Measurements from ENCODE around the gene GPR27. TPM values are rescaled to one million over a fixed set of nuclear protein-coding genes. Genes with fewer than 3 reads are reported as not detected.
A peak's percentile ranks its signal among the peaks of the same experiment; 100 is the strongest.

GPR27 gene
- total RNA-seq, 2 experiments from 2014 or later, result 2.3 to 5.3 TPM

GRCh38 chr3:71722693-71723092 is 31.0 kb upstream of the GPR27 start:
- Mint-ChIP-seq H3K4me3 (peak overlapping the region; percentile 70), H3K27me3 (no peaks in the 10 kb centered on the region), H3K9me3 (ENCODE audit: low read depth) (no peaks in the 10 kb centered on the region), H3K36me3 (peaks cover 33% of the 10 kb centered on the region), H3K27ac (peak overlapping the region; percentile 96), H3K4me1 (peaks cover 64% of the 10 kb centered on the region)
- DNase-seq (no peak), ATAC-seq (no peak)
- CTCF ChIA-PET, result interaction anchor here (3.5 kb wide), 1 partner anchor 12 kb away, joined by 26 read pairs; no protein-coding TSS in a partner anchor

- CTCF ChIA-PET, result interaction anchor here (1.0 to 3.5 kb wide), 3 partner anchors 9 to 136 kb away, joined by 3 to 26 read pairs (median 4); no protein-coding TSS in a partner anchor
- peak overlapping the region; percentile 96 for H3K27ac Mint-ChIP-seq
- DNase-seq, result peak; percentile 83
- peaks cover 60% of the 10 kb centered on the region for H3K4me1 Mint-ChIP-seq
- peak; percentile 43 for ATAC-seq
- H3K36me3 Mint-ChIP-seq, result peaks cover 33% of the 10 kb centered on the region
- H3K4me3 Mint-ChIP-seq, result peak overlapping the region; percentile 88
- no peaks in the 10 kb centered on the region for H3K27me3 Mint-ChIP-seq
- H3K9me3 Mint-ChIP-seq (ENCODE audit: low read depth), result no peaks in the 10 kb centered on the region
Measured at GRCh38 chr3:71723452-71724170, 30.0 kb upstream of the GPR27 start.

GRCh38 chr3:71724171-71724453 is 29.5 kb upstream of the GPR27 start:
- H3K4me1 Mint-ChIP-seq, result peaks cover 59% of the 10 kb centered on the region
- no peaks in the 10 kb centered on the region for H3K9me3 Mint-ChIP-seq (ENCODE audit: low read depth)
- H3K36me3 Mint-ChIP-seq, result peaks cover 29% of the 10 kb centered on the region
- DNase-seq, result no peak
- CTCF ChIA-PET, result interaction anchor here (1.0 to 3.5 kb wide), 6 partner anchors 9 to 151 kb away, joined by 3 to 26 read pairs (median 4); no protein-coding TSS in a partner anchor
- H3K27me3 Mint-ChIP-seq, result no peaks in the 10 kb centered on the region
- peak overlapping the region; percentile 96 for H3K27ac Mint-ChIP-seq
- H3K4me3 Mint-ChIP-seq, result peak overlapping the region; percentile 88
- no peak for ATAC-seq

- CTCF ChIA-PET, result interaction anchor here (1.1 to 3.5 kb wide), 4 partner anchors 10 to 151 kb away, joined by 3 to 26 read pairs (median 4); no protein-coding TSS in a partner anchor
- ATAC-seq, result peak; percentile 42
- peaks cover 60% of the 10 kb centered on the region for H3K4me1 Mint-ChIP-seq
- peak overlapping the region; percentile 88 for H3K4me3 Mint-ChIP-seq
- peaks cover 24% of the 10 kb centered on the region for H3K36me3 Mint-ChIP-seq
- peak overlapping the region; percentile 96 for H3K27ac Mint-ChIP-seq
- H3K9me3 Mint-ChIP-seq (ENCODE audit: low read depth), result no peaks in the 10 kb centered on the region
- DNase-seq, result peak; percentile 54
- no peaks in the 10 kb centered on the region for H3K27me3 Mint-ChIP-seq
Measured at GRCh38 chr3:71724584-71725270, 28.9 kb upstream of the GPR27 start.

GRCh38 chr3:71725271-71725991 is 28.2 kb upstream of the GPR27 start, which contains the start of gene EIF4E3:
EIF4E3 (minus strand) TSS chr3:71725402; CDS start chr3:71725367, 35 bp downstream.
- Mint-ChIP-seq H3K27ac (peak within 1 kb of the TSS; percentile 96), H3K4me3 (peak within 1 kb of the TSS; percentile 97), H3K4me1 (peaks cover 65% of the 10 kb centered on the region), H3K27me3 (no peaks in the 10 kb centered on the region), H3K36me3 (peaks cover 21% of the 10 kb centered on the region), H3K9me3 (ENCODE audit: low read depth) (no peaks in the 10 kb centered on the region)
- CTCF ChIA-PET, result interaction anchor here (1.1 to 5.0 kb wide), 5 partner anchors 10 to 150 kb away, joined by 3 to 26 read pairs (median 4); no protein-coding TSS in a partner anchor
- DNase-seq (peak; percentile 54), ATAC-seq (peak; percentile 56)

- ATAC-seq (peak; percentile 44), DNase-seq (peak; percentile 76)
- Mint-ChIP-seq H3K9me3 (ENCODE audit: low read depth) (no peaks in the 10 kb centered on the region), H3K27ac (peak overlapping the region; percentile 92), H3K4me3 (peak overlapping the region; percentile 97), H3K4me1 (peaks cover 61% of the 10 kb centered on the region), H3K27me3 (no peaks in the 10 kb centered on the region), H3K36me3 (peaks cover 14% of the 10 kb centered on the region)
- CTCF ChIA-PET, result interaction anchor here (1.2 to 5.0 kb wide), 3 partner anchors 15 to 133 kb away, joined by 3 to 35 read pairs (median 22); no protein-coding TSS in a partner anchor
Measured at GRCh38 chr3:71726146-71726545, 27.5 kb upstream of the GPR27 start.

- H3K27ac Mint-ChIP-seq, result no peak overlapping the region
- peaks cover 5% of the 10 kb centered on the region for H3K36me3 Mint-ChIP-seq
- peaks cover 43% of the 10 kb centered on the region for H3K4me1 Mint-ChIP-seq
- no peak overlapping the region for H3K4me3 Mint-ChIP-seq
- CTCF ChIA-PET, result interaction anchor here (0.6 to 5.0 kb wide), 17 partner anchors 9 to 1093 kb away, joined by 3 to 46 read pairs (median 6); partner anchors contain the start of gene GPR27
- no peak for ATAC-seq
- no peaks in the 10 kb centered on the region for H3K9me3 Mint-ChIP-seq (ENCODE audit: low read depth)
- H3K27me3 Mint-ChIP-seq, result no peaks in the 10 kb centered on the region
- DNase-seq, result peak; percentile 53
Measured at GRCh38 chr3:71728632-71729342, 24.9 kb upstream of the GPR27 start.

GRCh38 chr3:71732637-71733036 is 21.0 kb upstream of the GPR27 start:
- Mint-ChIP-seq H3K4me3 (no peak overlapping the region), H3K9me3 (ENCODE audit: low read depth) (no peaks in the 10 kb centered on the region), H3K36me3 (peaks cover 2% of the 10 kb centered on the region), H3K27ac (no peak overlapping the region), H3K27me3 (peaks cover 16% of the 10 kb centered on the region), H3K4me1 (peaks cover 27% of the 10 kb centered on the region)
- CTCF ChIA-PET, result interaction anchor here (1.0 to 2.0 kb wide), 4 partner anchors 9 to 143 kb away, joined by 3 to 6 read pairs (median 4); no protein-coding TSS in a partner anchor
- DNase-seq (no peak), ATAC-seq (no peak)

GRCh38 chr3:71733319-71733718 is 20.3 kb upstream of the GPR27 start:
- peaks cover 23% of the 10 kb centered on the region for H3K27me3 Mint-ChIP-seq
- no peaks in the 10 kb centered on the region for H3K9me3 Mint-ChIP-seq (ENCODE audit: low read depth)
- ATAC-seq, result no peak
- H3K4me3 Mint-ChIP-seq, result no peak overlapping the region
- H3K27ac Mint-ChIP-seq, result no peak overlapping the region
- H3K4me1 Mint-ChIP-seq, result peaks cover 25% of the 10 kb centered on the region
- peaks cover 2% of the 10 kb centered on the region for H3K36me3 Mint-ChIP-seq
- CTCF ChIA-PET, result interaction anchor here (1.1 to 2.0 kb wide), 3 partner anchors 10 to 22 kb away, joined by 3 to 4 read pairs (median 4); no protein-coding TSS in a partner anchor
- no peak for DNase-seq

GRCh38 chr3:71734881-71735280 is 18.8 kb upstream of the GPR27 start:
- no peak overlapping the region for H3K27ac Mint-ChIP-seq
- peaks cover 2% of the 10 kb centered on the region for H3K36me3 Mint-ChIP-seq
- CTCF ChIA-PET, result no interaction called here
- no peak for DNase-seq
- ATAC-seq, result no peak
- no peaks in the 10 kb centered on the region for H3K9me3 Mint-ChIP-seq (ENCODE audit: low read depth)
- H3K27me3 Mint-ChIP-seq, result peaks cover 29% of the 10 kb centered on the region
- peaks cover 10% of the 10 kb centered on the region for H3K4me1 Mint-ChIP-seq
- no peak overlapping the region for H3K4me3 Mint-ChIP-seq

GRCh38 chr3:71742621-71743020 is 11.0 kb upstream of the GPR27 start:
- H3K27ac Mint-ChIP-seq, result no peak overlapping the region
- peaks cover 22% of the 10 kb centered on the region for H3K9me3 Mint-ChIP-seq (ENCODE audit: low read depth)
- H3K4me1 Mint-ChIP-seq, result no peaks in the 10 kb centered on the region
- peaks cover 14% of the 10 kb centered on the region for H3K36me3 Mint-ChIP-seq
- H3K4me3 Mint-ChIP-seq, result no peak overlapping the region
- H3K27me3 Mint-ChIP-seq, result peaks cover 25% of the 10 kb centered on the region
- no peak for ATAC-seq
- CTCF ChIA-PET, result interaction anchor here (1.6 kb wide), 1 partner anchor 12 kb away, joined by 6 read pairs; no protein-coding TSS in a partner anchor
- DNase-seq, result no peak

GRCh38 chr3:71744738-71745137 is 8.9 kb upstream of the GPR27 start:
- DNase-seq (no peak), ATAC-seq (no peak)
- H3K27ac Mint-ChIP-seq, result no peak overlapping the region
- peaks cover 22% of the 10 kb centered on the region for H3K9me3 Mint-ChIP-seq (ENCODE audit: low read depth)
- CTCF ChIA-PET, result no interaction called here
- H3K4me1 Mint-ChIP-seq, result no peaks in the 10 kb centered on the region
- H3K36me3 Mint-ChIP-seq, result peaks cover 14% of the 10 kb centered on the region
- peaks cover 12% of the 10 kb centered on the region for H3K27me3 Mint-ChIP-seq
- H3K4me3 Mint-ChIP-seq, result no peak overlapping the region
